GM19452 (cell line): Measurements from ENCODE around the gene TEX36.
"Not testable (repeated sequence)": the region's sequence is repeated elsewhere in the genome, so short reads cannot be mapped to it uniquely, and the experiment has no call there.

Source experiments
- ATAC-seq: cut with Tn5 transposase; IDR thresholded peaks from one replicate; pipeline ENCODE4 v1.9.1; 2021; ENCODE audit not compliant: unreplicated experiment

Gene TEX36

DNA sequence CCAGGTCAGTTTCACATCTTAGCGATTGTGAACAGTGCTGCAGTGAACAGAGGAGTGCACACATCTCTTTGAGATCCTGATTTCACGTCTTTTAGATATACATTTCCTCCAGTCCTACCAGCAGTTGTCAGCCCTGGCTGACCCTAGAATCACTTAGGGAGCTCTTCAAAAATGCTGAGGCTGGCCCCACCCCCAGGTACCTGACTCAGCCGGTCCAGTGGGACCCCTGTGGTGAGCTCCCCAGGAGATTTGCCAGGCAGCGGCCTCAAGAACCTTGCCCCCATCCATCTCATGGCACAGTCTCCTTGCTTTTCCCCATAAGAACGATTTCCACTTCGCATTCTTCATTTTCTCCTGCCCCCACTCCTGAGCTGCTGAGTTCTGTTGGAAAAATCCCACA is 45.5 kb downstream of the TEX36 start:
- ATAC-seq: no peak

DNA sequence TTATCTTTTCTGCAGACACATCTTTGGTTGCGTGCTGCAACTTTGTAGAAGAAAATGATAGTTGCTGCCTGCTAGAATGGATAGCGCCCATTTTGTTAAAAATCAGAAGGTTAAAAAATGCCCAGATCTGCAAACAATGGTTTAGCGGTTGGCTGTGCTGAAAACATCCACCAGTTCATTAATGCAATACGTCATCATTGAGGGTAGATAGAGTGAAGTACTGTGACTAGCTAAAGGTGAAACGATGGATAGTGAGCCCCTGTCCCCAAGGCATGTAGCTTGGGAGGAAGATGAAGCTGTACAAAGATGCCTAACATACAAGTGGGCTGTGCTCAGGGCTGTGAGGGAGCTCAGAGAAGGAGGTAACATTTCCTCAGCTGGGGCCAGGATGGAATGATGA is 48.4 kb downstream of the TEX36 start:
- no peak for ATAC-seq

- no peak for ATAC-seq
Measured at GRCh38 chr10:125633517-125633999, 49.4 kb downstream of the TEX36 start.

- no peak for ATAC-seq
Measured at GRCh38 chr10:125631806-125632205, 51.2 kb downstream of the TEX36 start.

- no peak for ATAC-seq
Measured at GRCh38 chr10:125629758-125630376, 53.1 kb downstream of the TEX36 start.

DNA sequence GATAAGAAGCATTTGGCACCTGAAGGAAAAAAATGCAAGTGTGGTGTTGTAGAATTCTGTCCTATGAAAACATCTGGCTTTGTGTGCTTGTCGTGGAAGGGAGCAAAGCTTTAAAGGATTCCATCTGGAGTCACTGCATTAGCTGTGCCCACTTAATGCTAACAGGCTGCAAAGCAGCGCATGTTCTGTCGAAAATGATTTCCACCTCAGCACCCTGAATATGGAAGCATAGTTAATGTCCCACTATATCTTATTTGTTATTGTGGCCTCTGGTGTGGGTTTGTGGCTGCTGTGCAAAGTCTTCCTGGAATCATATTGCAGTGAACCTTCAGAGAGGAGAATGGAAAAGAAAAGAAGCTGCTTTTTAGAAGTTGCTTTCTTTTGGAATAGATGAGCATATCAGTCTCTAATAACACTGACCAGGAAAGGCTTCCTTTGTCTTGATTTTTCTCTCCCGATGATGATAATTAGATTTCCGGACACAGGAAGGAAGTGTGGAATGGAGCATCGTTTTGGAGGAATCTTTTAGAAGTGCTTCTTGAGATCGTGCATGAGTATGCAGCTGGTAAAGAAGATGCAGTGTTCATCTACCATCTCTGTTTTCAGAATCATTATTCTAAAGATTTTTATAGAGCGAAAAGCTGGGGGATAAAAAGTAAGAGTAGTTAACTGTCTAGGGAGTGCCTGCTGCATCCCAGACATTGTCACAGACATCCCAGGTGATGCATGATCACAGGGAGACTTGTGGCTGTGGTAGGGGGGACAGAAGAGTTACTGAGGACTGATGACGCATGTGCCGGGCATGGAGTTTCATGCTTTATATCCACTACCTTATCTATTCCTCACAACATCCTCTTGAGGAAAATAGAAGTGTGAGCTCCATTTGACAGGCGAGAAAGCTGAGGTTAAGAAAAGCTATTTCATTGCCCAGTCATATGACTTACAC is 54.6 kb downstream of the TEX36 start:
- no peak for ATAC-seq

GRCh38 chr10:125627646-125628045 is 55.3 kb downstream of the TEX36 start:
- ATAC-seq: no peak

- no peak for ATAC-seq
Measured at GRCh38 chr10:125626671-125627070, 56.3 kb downstream of the TEX36 start.

- ATAC-seq: no peak
Measured at GRCh38 chr10:125625586-125625985, 57.4 kb downstream of the TEX36 start.

- no peak for ATAC-seq
Measured at GRCh38 chr10:125624800-125625199, 58.2 kb downstream of the TEX36 start.

DNA sequence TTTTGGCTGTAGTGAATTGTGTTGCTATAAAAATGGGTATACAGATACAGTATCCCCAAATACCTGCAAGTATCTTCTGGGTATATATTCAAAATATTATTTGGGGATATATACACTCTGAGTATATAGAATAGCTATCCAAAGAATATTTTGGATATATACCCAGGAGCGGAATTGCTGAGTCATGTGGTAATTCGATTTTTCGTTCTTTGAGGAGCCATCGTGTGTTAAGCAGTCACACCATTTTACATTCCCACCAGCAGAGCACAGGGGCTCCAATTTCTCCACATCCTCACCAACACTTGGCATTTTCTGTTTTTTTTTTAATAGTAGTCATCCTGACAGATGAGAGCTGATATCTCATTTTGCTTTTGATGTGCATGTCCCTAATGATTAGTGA is 61.9 kb downstream of the TEX36 start:
- no peak for ATAC-seq

DNA sequence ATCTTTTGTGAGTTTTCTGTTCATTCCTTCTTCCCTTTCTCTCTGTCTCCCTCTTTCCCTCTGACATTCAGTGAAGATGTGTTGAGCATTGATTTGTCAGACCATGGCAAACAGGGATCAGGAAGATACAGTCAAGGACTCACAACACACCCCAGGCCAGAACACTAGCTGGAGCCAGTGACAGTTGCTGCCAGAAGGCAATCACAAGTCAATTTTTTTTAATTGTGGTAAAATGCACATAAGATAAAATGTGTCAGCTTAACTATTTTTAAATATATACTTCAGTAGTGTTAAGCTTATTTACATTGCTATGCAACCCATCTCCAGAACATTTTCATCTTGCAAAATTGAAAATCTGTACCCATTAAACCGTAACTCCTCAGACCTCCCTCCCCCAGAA is 62.6 kb downstream of the TEX36 start:
- no peak for ATAC-seq

- not testable (repeated sequence) for ATAC-seq
Measured at GRCh38 chr10:125613062-125613461, 69.9 kb downstream of the TEX36 start.

DNA sequence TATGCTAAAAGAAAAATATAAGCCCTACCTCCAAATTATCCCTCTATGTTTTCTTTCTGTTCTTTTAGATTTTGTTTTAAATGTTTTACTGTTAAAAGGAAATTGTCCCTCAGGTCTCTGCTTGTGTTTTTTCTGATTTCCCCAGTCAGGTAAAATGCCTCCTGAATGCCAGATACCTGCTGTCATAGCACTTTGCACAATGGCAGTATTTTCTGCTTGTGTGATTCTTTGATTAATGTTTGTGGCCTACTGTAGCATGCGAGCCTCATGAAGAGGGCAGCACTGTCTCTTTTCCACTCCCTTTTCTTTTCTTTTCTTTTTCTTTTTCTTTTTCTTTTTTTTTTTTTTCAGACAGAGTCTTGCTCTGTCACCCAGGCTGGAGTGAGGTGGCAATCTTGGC is 71.2 kb downstream of the TEX36 start:
- ATAC-seq: no peak

GRCh38 chr10:125611216-125611615 is 71.7 kb downstream of the TEX36 start:
- ATAC-seq: no peak

- ATAC-seq: no peak
Measured at GRCh38 chr10:125609859-125610258, 73.1 kb downstream of the TEX36 start.

- no peak for ATAC-seq
Measured at GRCh38 chr10:125608474-125608873, 74.5 kb downstream of the TEX36 start.

- ATAC-seq: no peak
Measured at GRCh38 chr10:125607689-125608290, 75.2 kb downstream of the TEX36 start.

DNA sequence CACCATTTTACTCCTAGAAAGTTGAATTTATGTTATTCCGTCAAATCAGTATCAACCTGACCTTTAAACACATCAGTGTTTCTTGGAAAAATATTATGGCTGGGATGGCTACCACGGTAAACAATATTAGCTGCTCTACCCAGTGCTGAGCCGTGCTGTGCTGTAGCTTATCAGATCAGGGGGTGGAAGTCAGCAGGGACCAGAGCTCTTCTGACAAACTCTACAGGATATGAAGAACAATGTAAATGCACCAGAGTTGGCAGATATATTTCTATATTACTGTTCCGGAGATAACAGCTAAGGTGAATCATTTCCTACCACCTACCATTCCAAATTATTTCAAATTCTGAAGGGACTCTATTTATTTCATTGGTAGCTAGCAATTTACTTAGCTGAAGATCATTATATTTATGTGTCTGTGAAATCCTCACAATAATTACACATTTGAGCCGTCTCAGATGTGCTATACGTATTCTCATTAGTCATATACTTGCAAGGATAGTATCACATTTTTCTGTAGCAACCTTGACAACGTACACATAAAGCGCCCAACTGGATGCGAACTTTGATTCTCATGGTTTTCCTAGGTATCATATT is 76.5 kb downstream of the TEX36 start:
- ATAC-seq: no peak
